Measurements from ENCODE around the gene INPP5A. TPM values are rescaled to one million over a fixed set of nuclear protein-coding genes. Genes with fewer than 3 reads are reported as not detected.

The INPP5A gene
- total and polyA plus RNA-seq, 2 experiments from 2014 or later: 41.2 to 53.6 TPM

GRCh38 chr10:132687893-132688579 is 150.4 kb downstream of the INPP5A start:
- H2AFZ ChIP-seq: no peak overlapping the region
- H4K20me1 ChIP-seq (ENCODE audit: insufficient read depth, poor library complexity, severe bottlenecking): peaks cover 4% of the 10 kb centered on the region
- no peaks in the 10 kb centered on the region for H3K9me2 ChIP-seq (replicated peaks; ENCODE audit: insufficient read depth)
- no peaks in the 10 kb centered on the region for H3K36me3 ChIP-seq (replicated peaks; ENCODE audit: insufficient read depth, low read depth)
- peaks cover 6% of the 10 kb centered on the region for H3K4me1 ChIP-seq (ENCODE audit: insufficient read depth)
- no peak overlapping the region for H3K27ac ChIP-seq
- WGBS (ENCODE audit: low lambda C conversion rate, missing lambda C conversion rate): 85% methylated on average over 14 of the region's 14 CpGs
- no peak for DNase-seq (ENCODE audit: low spot score)
- no peak overlapping the region for H3K4me3 ChIP-seq
- peaks cover 3% of the 10 kb centered on the region for H3K9me3 ChIP-seq (ENCODE audit: low read depth)
- no peaks in the 10 kb centered on the region for H3K27me3 ChIP-seq
- no peak for TF ChIP-seq CTCF (IDR thresholded peaks at IDR 0.05; ENCODE audit: poor library complexity)
- TF ChIP-seq EZH2 (IDR thresholded peaks at IDR 0.05; ENCODE audit: borderline replicate concordance): no peak
- TF ChIP-seq EZH2phosphoT487 (IDR thresholded peaks at IDR 0.05; ENCODE audit: low read depth, severe bottlenecking, unreplicated experiment): no peak
- H3K79me2 ChIP-seq: no peaks in the 10 kb centered on the region
- no peak overlapping the region for H3K4me2 ChIP-seq

- Histone ChIP-seq H3K4me2 (no peak overlapping the region), H4K20me1 (ENCODE audit: insufficient read depth, poor library complexity, severe bottlenecking) (peaks cover 4% of the 10 kb centered on the region), H3K9me3 (ENCODE audit: low read depth) (peaks cover 11% of the 10 kb centered on the region), H3K79me2 (no peaks in the 10 kb centered on the region), H3K4me3 (no peak overlapping the region), H3K27me3 (no peaks in the 10 kb centered on the region), H3K4me1 (ENCODE audit: insufficient read depth) (peaks cover 6% of the 10 kb centered on the region), H2AFZ (no peak overlapping the region), H3K27ac (no peak overlapping the region), H3K36me3 (replicated peaks; ENCODE audit: insufficient read depth, low read depth) (no peaks in the 10 kb centered on the region), H3K9me2 (replicated peaks; ENCODE audit: insufficient read depth) (no peaks in the 10 kb centered on the region)
- no peak for DNase-seq (ENCODE audit: low spot score)
- TF ChIP-seq EZH2 (IDR thresholded peaks at IDR 0.05; ENCODE audit: borderline replicate concordance) (no peak), EZH2phosphoT487 (IDR thresholded peaks at IDR 0.05; ENCODE audit: low read depth, severe bottlenecking, unreplicated experiment) (no peak), CTCF (IDR thresholded peaks at IDR 0.05; ENCODE audit: poor library complexity) (no peak)
- 95% methylated on average over 19 of the region's 20 CpGs for WGBS (ENCODE audit: low lambda C conversion rate, missing lambda C conversion rate)
Measured at GRCh38 chr10:132688580-132689420, 151.2 kb downstream of the INPP5A start.

- H3K27me3 ChIP-seq: no peaks in the 10 kb centered on the region
- H3K27ac ChIP-seq: no peak overlapping the region
- H3K4me2 ChIP-seq: no peak overlapping the region
- peaks cover 6% of the 10 kb centered on the region for H3K4me1 ChIP-seq (ENCODE audit: insufficient read depth)
- no peak for TF ChIP-seq EZH2 (IDR thresholded peaks at IDR 0.05; ENCODE audit: borderline replicate concordance)
- no peak for TF ChIP-seq CTCF (IDR thresholded peaks at IDR 0.05; ENCODE audit: poor library complexity)
- TF ChIP-seq EZH2phosphoT487 (IDR thresholded peaks at IDR 0.05; ENCODE audit: low read depth, severe bottlenecking, unreplicated experiment): no peak
- no peaks in the 10 kb centered on the region for H3K79me2 ChIP-seq
- H3K9me2 ChIP-seq (replicated peaks; ENCODE audit: insufficient read depth): no peaks in the 10 kb centered on the region
- H4K20me1 ChIP-seq (ENCODE audit: insufficient read depth, poor library complexity, severe bottlenecking): peaks cover 4% of the 10 kb centered on the region
- no peak overlapping the region for H3K4me3 ChIP-seq
- WGBS (ENCODE audit: low lambda C conversion rate, missing lambda C conversion rate): 98% methylated on average over 25 of the region's 25 CpGs
- DNase-seq (ENCODE audit: low spot score): no peak
- no peak overlapping the region for H2AFZ ChIP-seq
- H3K9me3 ChIP-seq (ENCODE audit: low read depth): peaks cover 14% of the 10 kb centered on the region
- H3K36me3 ChIP-seq (replicated peaks; ENCODE audit: insufficient read depth, low read depth): no peaks in the 10 kb centered on the region
Measured at GRCh38 chr10:132689721-132690360, 152.3 kb downstream of the INPP5A start.
